Neuronal stem cell (in vitro differentiated cells): ENCODE measurements around the gene HMHB1.

Experiments
- DNase-seq: peaks from one replicate; pipeline ENCODE4 v3.0.0-alpha.2; 2013; ENCODE audit warnings: low spot score
- H2AFZ ChIP-seq: one replicate; pipeline ENCODE4 v1.6.1; 2013; ENCODE audit warnings: mild to moderate bottlenecking, low read length, inconsistent platforms
- H2AK5ac ChIP-seq: 2 replicates; pipeline ENCODE4 v1.6.1; 2013; ENCODE audit warnings: low read depth, mild to moderate bottlenecking, inconsistent platforms, low read length, moderate library complexity, mixed read lengths
- H2BK120ac ChIP-seq: 2 replicates; pipeline ENCODE4 v1.6.1; 2013; ENCODE audit warnings: low read depth, mild to moderate bottlenecking, inconsistent platforms, low read length, moderate library complexity, mixed read lengths
- H2BK12ac ChIP-seq: one replicate; pipeline ENCODE4 v1.6.1; 2013; ENCODE audit warnings: low read length, inconsistent platforms
- H2BK15ac ChIP-seq: 2 replicates; pipeline ENCODE4 v1.6.1; 2013; ENCODE audit warnings: mild to moderate bottlenecking, low read length, inconsistent platforms, mixed read lengths
- H2BK5ac ChIP-seq: one replicate; pipeline ENCODE4 v1.6.1; 2013; ENCODE audit warnings: inconsistent platforms, mild to moderate bottlenecking, low read length, moderate library complexity
- H3K14ac ChIP-seq: one replicate; pipeline ENCODE4 v1.6.1; 2013; ENCODE audit warnings: low read length, inconsistent platforms
- H3K18ac ChIP-seq: 2 replicates; pipeline ENCODE4 v1.6.1; 2013; ENCODE audit warnings: low read length, inconsistent platforms
- H3K23ac ChIP-seq: 2 replicates; pipeline ENCODE4 v1.6.1; 2013; ENCODE audit warnings: low read depth, mild to moderate bottlenecking, mixed read lengths, low read length, inconsistent platforms; ENCODE audit not compliant: poor library complexity
- H3K27ac ChIP-seq: replicated peaks from 3 replicates; pipeline ENCODE4 v1.5.1; 2013; ENCODE audit warnings: low read length, inconsistent platforms
- H3K27me3 ChIP-seq, 3 experiments: 2 replicates each; pipeline ENCODE4 v1.6.1; 2013; ENCODE audit warnings: low read length in 3 of 3, mild to moderate bottlenecking in 2 of 3, inconsistent platforms in 1 of 3, low read depth in 1 of 3, mixed read lengths in 1 of 3, moderate library complexity in 1 of 3; ENCODE audit not compliant: control insufficient read depth in 3 of 3, insufficient read depth in 3 of 3
- H3K36me3 ChIP-seq, 2 donors: replicated peaks in 1 of 2; 2 replicates each; pipeline ENCODE4 v1.6.1; 2013; ENCODE audit warnings: low read length in 2 of 2; ENCODE audit not compliant: control insufficient read depth in 2 of 2, insufficient read depth in 2 of 2
- H3K4ac ChIP-seq: 2 replicates; pipeline ENCODE4 v1.6.1; 2013; ENCODE audit warnings: inconsistent platforms, mild to moderate bottlenecking, low read length, moderate library complexity
- H3K4me1 ChIP-seq, 2 donors: 1 replicate in 1 of 2; 2 replicates in 1 of 2; pipeline ENCODE4 v1.6.1; 2013; ENCODE audit warnings: low read length in 2 of 2, low read depth in 1 of 2; ENCODE audit not compliant: control insufficient read depth in 2 of 2, insufficient read depth in 1 of 2
- H3K4me2 ChIP-seq: one replicate; pipeline ENCODE4 v1.6.1; 2013; ENCODE audit warnings: mild to moderate bottlenecking, low read length, inconsistent platforms; ENCODE audit not compliant: insufficient read depth, poor library complexity, severe bottlenecking
- H3K4me3 ChIP-seq, 2 donors: 2 replicates each; pipeline ENCODE4 v1.5.1; 2013; ENCODE audit warnings: low read length in 2 of 2, mild to moderate bottlenecking in 2 of 2, inconsistent platforms in 1 of 2, moderate library complexity in 1 of 2
- H3K79me1 ChIP-seq: one replicate; pipeline ENCODE4 v1.6.1; 2013; ENCODE audit warnings: low read depth, mild to moderate bottlenecking, inconsistent platforms, low read length, moderate library complexity
- H3K9ac ChIP-seq: one replicate; pipeline ENCODE4 v1.6.1; 2013; ENCODE audit warnings: mild to moderate bottlenecking, low read depth, low read length, inconsistent platforms; ENCODE audit not compliant: poor library complexity
- H3K9me3 ChIP-seq, 2 donors: replicated peaks in 1 of 2; 2 replicates each; pipeline versions ENCODE3 to v1.6.1; 2013; ENCODE audit warnings: low read length in 2 of 2, mild to moderate bottlenecking in 2 of 2, inconsistent platforms in 1 of 2, low read depth in 1 of 2, mixed read lengths in 1 of 2, moderate library complexity in 1 of 2; ENCODE audit not compliant: control insufficient read depth in 2 of 2, insufficient read depth in 1 of 2
- H4K8ac ChIP-seq: one replicate; pipeline ENCODE4 v1.6.1; 2013; ENCODE audit warnings: low read depth, mild to moderate bottlenecking, inconsistent platforms, low read length, moderate library complexity
- H4K91ac ChIP-seq: one replicate; pipeline ENCODE4 v1.6.1; 2013; ENCODE audit warnings: low read length, low read depth, mild to moderate bottlenecking, inconsistent platforms; ENCODE audit not compliant: poor library complexity
- WGBS, 2 donors: extraction: QIAGEN DNeasy Blood & Tissue Kit; methylation state at CpG; one replicate each; pipeline ENCODE4 v1.1.7; 2013; ENCODE audit warnings: missing lambda C conversion rate in 2 of 2, mixed read lengths in 1 of 2; ENCODE audit not compliant: insufficient read length in 2 of 2, insufficient replicate concordance in 1 of 2; ENCODE audit errors: extremely low coverage in 2 of 2; 5-methylcytosine and 5-hydroxymethylcytosine counted together

HMHB1 gene

GRCh38 chr5:143835251-143835650, 23.3 kb downstream of the HMHB1 start:
- H2BK15ac ChIP-seq, result no peak overlapping the region
- H3K14ac ChIP-seq, result no peak overlapping the region
- H3K4me2 ChIP-seq, result no peak overlapping the region
- H2BK120ac ChIP-seq, result no peak overlapping the region
- H2BK12ac ChIP-seq, result no peak overlapping the region
- no peak overlapping the region for H3K4me3 ChIP-seq
- H3K18ac ChIP-seq, result no peak overlapping the region
- no peak overlapping the region for H3K27ac ChIP-seq
- no peak overlapping the region for H2AK5ac ChIP-seq
- WGBS, 2 donors, result no CpG with 5 or more reads among the region's 3 CpGs
- H3K9ac ChIP-seq, result no peak overlapping the region
- no peak overlapping the region for H4K8ac ChIP-seq
- no peaks in the 10 kb centered on the region for H3K79me1 ChIP-seq
- no peak overlapping the region for H4K91ac ChIP-seq
- H3K23ac ChIP-seq, result no peak overlapping the region
- no peaks in the 10 kb centered on the region for H3K27me3 ChIP-seq
- H3K36me3 ChIP-seq, result no peaks in the 10 kb centered on the region
- no peak for DNase-seq
- no peak overlapping the region for H2AFZ ChIP-seq
- no peaks in the 10 kb centered on the region for H3K9me3 ChIP-seq
- H2BK5ac ChIP-seq, result no peak overlapping the region
- H3K4me1 ChIP-seq, result no peaks in the 10 kb centered on the region
- no peak overlapping the region for H3K4ac ChIP-seq

DNA sequence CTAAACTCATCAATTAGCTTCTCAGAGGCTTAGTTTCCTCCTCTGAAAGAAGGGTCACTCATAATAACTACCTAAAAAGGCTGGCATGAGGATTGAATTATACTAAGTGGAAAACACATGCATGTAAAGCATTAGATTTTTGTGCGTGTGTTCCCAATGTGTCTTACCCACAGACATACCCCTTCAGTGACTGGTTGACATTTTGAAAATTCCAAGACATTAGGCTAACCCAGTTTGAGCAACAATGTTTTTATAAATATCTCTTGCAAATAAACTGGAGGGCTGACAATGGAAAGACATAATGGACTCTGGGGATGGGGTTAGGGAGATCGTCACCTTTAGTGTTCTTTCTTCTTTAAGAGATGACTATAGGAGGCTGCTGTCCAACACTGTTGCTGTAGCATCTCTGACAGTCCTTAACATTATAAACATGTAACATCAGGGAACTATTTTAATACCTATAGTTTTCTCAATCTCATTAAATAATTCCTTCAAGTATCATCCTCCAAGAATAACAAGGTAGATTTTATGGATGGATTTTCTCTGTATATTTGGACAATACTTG, 24.3 kb downstream of the HMHB1 start:
- no peak overlapping the region for H2BK5ac ChIP-seq
- H3K4me3 ChIP-seq, result no peak overlapping the region
- no peak overlapping the region for H2BK15ac ChIP-seq
- H2BK120ac ChIP-seq, result no peak overlapping the region
- no peak overlapping the region for H4K8ac ChIP-seq
- H3K9me3 ChIP-seq, result no peaks in the 10 kb centered on the region
- no CpG with 5 or more reads among the region's 2 CpGs for WGBS, 2 donors
- DNase-seq, result no peak
- no peak overlapping the region for H3K23ac ChIP-seq
- H3K4me1 ChIP-seq, result no peaks in the 10 kb centered on the region
- H2BK12ac ChIP-seq, result no peak overlapping the region
- H3K4ac ChIP-seq, result no peak overlapping the region
- no peaks in the 10 kb centered on the region for H3K36me3 ChIP-seq
- H3K14ac ChIP-seq, result no peak overlapping the region
- H3K27ac ChIP-seq, result no peak overlapping the region
- no peaks in the 10 kb centered on the region for H3K27me3 ChIP-seq
- no peak overlapping the region for H2AK5ac ChIP-seq
- no peak overlapping the region for H3K18ac ChIP-seq
- H3K4me2 ChIP-seq, result no peak overlapping the region
- no peak overlapping the region for H4K91ac ChIP-seq
- no peaks in the 10 kb centered on the region for H3K79me1 ChIP-seq
- H3K9ac ChIP-seq, result no peak overlapping the region
- no peak overlapping the region for H2AFZ ChIP-seq

DNA sequence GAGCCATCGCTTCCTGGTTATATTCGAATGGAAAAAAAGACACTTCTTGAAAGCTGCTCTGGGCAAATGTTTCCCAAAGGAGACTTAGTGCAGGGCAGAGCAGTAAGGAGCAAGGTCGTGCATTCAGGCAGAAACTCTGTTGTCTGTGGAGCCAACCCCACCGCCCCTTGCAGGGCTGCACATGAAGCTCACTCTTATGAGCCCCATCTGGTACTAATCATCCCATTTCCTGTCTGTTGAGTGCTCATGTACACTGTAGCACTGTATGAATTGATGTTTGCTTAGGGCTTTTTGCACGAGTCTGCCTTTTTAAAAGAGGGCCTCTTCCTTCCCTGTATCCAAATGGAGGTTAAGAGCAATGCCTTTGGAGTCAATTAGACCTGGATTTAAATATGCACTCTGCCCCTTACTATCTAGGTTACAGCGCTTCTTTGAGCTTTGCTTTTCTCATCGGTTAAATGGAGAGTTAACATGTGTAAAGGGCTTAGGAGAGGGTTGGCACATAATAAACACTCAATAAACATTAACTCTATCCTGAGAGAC, 25.4 kb downstream of the HMHB1 start:
- no peaks in the 10 kb centered on the region for H3K79me1 ChIP-seq
- no peak overlapping the region for H3K4me2 ChIP-seq
- no peak for DNase-seq
- H4K91ac ChIP-seq, result no peak overlapping the region
- H3K23ac ChIP-seq, result no peak overlapping the region
- no peak overlapping the region for H2BK15ac ChIP-seq
- no peak overlapping the region for H3K4ac ChIP-seq
- WGBS, 2 donors, result no CpG with 5 or more reads among the region's 7 CpGs
- H3K4me3 ChIP-seq, result no peak overlapping the region
- no peak overlapping the region for H3K18ac ChIP-seq
- no peak overlapping the region for H2AFZ ChIP-seq
- H2BK12ac ChIP-seq, result no peak overlapping the region
- no peak overlapping the region for H3K14ac ChIP-seq
- H3K27me3 ChIP-seq, result no peaks in the 10 kb centered on the region
- no peak overlapping the region for H2BK5ac ChIP-seq
- no peaks in the 10 kb centered on the region for H3K36me3 ChIP-seq
- no peak overlapping the region for H4K8ac ChIP-seq
- no peak overlapping the region for H2BK120ac ChIP-seq
- no peaks in the 10 kb centered on the region for H3K9me3 ChIP-seq
- no peak overlapping the region for H3K27ac ChIP-seq
- peaks cover 6 to 8% of the 10 kb centered on the region in 2 donors for H3K4me1 ChIP-seq
- no peak overlapping the region for H2AK5ac ChIP-seq
- no peak overlapping the region for H3K9ac ChIP-seq

DNA sequence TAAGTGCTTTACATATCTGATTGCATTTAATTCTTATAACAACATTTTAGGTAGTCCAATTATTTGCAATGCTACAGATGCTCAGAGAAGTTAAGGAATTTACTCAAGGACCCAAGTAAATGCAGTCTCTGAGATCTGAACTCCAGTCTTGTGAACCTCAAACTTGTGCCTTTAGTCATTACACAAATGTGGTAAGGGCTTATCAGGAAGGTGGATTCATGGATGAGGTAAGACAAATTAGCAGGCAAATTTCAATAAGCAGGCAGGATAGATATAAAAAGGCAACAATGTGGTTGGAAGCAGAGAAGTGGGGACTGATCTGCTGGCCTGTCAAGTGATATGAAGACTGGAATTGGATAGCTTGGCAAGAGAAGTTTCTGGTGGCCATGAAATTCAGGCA, 29.5 kb downstream of the HMHB1 start:
- Histone ChIP-seq H4K91ac (no peak overlapping the region), H3K9me3 (no peaks in the 10 kb centered on the region), H2BK5ac (no peak overlapping the region), H3K27ac (no peak overlapping the region), H2AK5ac (no peak overlapping the region), H4K8ac (no peak overlapping the region), H3K27me3 (peaks cover 0 to 2% (median 0%) of the 10 kb centered on the region in 3 experiments), H3K14ac (no peak overlapping the region), H2BK12ac (no peak overlapping the region), H3K4me2 (no peak overlapping the region), H3K79me1 (no peaks in the 10 kb centered on the region), H3K36me3 (no peaks in the 10 kb centered on the region), H3K4me3 (no peak overlapping the region), H3K9ac (no peak overlapping the region), H3K4me1 (peaks cover 7 to 8% of the 10 kb centered on the region in 2 donors), H2BK15ac (no peak overlapping the region), H3K4ac (no peak overlapping the region), H2BK120ac (no peak overlapping the region), H2AFZ (no peak overlapping the region), H3K23ac (no peak overlapping the region), H3K18ac (peak overlapping the region; percentile 23)
- DNase-seq, result no peak
